Measurements from ENCODE around the gene IFI44L. TPM values are rescaled to one million over a fixed set of nuclear protein-coding genes. Genes with fewer than 3 reads are reported as not detected.

The IFI44L gene
- total RNA-seq, 1 experiment from 2014 or later: not detected

DNA sequence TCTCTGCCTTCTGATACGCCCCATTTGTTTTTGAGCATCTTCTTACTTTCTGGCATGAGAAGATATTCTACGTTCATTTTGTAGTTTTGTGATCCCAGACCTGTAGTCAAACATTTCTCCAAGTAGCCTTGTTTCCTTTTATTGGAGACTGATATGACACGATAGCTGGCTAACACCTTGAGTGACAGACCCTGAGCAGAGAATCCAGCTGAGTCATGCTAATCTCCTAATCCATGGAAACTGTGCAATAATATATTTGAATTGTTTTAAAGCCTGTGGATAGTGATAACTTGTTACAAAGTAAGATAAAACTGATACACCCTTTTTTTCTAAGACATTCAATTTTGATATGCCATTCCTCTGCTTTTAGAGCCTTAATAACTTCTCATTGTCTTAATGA, 1.2 kb upstream of the IFI44L start:
- Histone ChIP-seq H3K36me3 (replicated peaks; ENCODE audit: control insufficient read depth, insufficient read depth, low read length) (no peaks in the 10 kb centered on the region), H3K27me3 (ENCODE audit: control insufficient read depth, insufficient read depth, low read length) (no peaks in the 10 kb centered on the region; the same call in 1 of the 2 replicates), H3K4me3 (ENCODE audit: insufficient read depth, low read depth, low read length) (no peak overlapping the region)
- DNase-seq: no peak

GRCh38 chr1:78619446-78619802, 824 bp upstream of the IFI44L start:
- Histone ChIP-seq H3K36me3 (replicated peaks; ENCODE audit: control insufficient read depth, insufficient read depth, low read length) (no peaks in the 10 kb centered on the region), H3K4me3 (ENCODE audit: insufficient read depth, low read depth, low read length) (no peak overlapping the region), H3K27me3 (ENCODE audit: control insufficient read depth, insufficient read depth, low read length) (no peaks in the 10 kb centered on the region; the same call in 1 of the 2 replicates)
- no peak for DNase-seq

- H3K36me3 ChIP-seq (replicated peaks; ENCODE audit: control insufficient read depth, insufficient read depth, low read length): no peaks in the 10 kb centered on the region
- no peak for DNase-seq
- H3K27me3 ChIP-seq (ENCODE audit: control insufficient read depth, insufficient read depth, low read length): no peaks in the 10 kb centered on the region
- H3K4me3 ChIP-seq (ENCODE audit: insufficient read depth, low read depth, low read length): no peak overlapping the region
Measured at GRCh38 chr1:78620666-78621065, 418 bp downstream of the IFI44L start.

DNA sequence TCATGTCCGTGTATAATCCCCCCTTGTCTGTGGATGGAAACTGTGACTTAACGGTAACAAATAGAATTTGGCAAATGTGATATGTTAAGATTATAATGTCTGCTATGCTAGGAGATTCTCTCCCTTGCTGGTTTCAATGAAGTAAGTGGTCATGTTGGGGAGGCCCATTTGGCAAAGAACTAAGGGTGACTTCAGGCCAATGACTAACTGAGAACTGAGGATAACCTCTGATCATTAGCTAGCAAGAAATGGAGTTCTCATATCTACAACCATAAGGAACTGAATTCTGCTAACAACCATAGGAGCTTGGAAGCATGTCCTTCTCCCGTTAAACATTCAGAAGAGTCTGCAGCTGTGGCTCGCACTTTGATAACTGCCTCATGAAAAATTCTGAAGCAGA, 2.3 kb downstream of the IFI44L start:
- Histone ChIP-seq H3K27me3 (ENCODE audit: control insufficient read depth, insufficient read depth, low read length) (no peaks in the 10 kb centered on the region), H3K4me3 (ENCODE audit: insufficient read depth, low read depth, low read length) (no peak overlapping the region), H3K36me3 (replicated peaks; ENCODE audit: control insufficient read depth, insufficient read depth, low read length) (no peaks in the 10 kb centered on the region)
- DNase-seq: no peak

DNA sequence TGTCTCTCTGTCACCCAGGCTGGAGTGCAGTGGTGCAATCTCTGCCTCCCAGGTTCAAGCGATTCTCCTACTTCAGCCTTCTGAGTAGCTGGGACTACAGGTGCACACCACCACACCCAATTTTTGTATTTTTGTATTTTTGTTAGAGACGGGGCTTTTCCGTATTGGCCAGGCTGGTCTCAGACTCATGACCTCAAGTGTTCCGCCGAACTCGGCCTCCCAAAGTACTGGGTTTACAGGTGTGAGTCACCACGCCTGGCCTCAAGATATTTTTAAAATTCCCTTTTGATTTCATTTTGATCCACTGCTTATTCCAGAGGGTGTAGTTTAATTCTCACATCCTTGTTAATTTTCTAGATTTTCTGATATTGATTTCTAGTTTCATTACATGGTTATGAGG, 3.8 kb downstream of the IFI44L start:
- DNase-seq: no peak
- no peaks in the 10 kb centered on the region for H3K36me3 ChIP-seq (replicated peaks; ENCODE audit: control insufficient read depth, insufficient read depth, low read length)
- H3K27me3 ChIP-seq (ENCODE audit: control insufficient read depth, insufficient read depth, low read length): no peaks in the 10 kb centered on the region; the same call in 1 of the 2 replicates
- H3K4me3 ChIP-seq (ENCODE audit: insufficient read depth, low read depth, low read length): no peak overlapping the region

DNA sequence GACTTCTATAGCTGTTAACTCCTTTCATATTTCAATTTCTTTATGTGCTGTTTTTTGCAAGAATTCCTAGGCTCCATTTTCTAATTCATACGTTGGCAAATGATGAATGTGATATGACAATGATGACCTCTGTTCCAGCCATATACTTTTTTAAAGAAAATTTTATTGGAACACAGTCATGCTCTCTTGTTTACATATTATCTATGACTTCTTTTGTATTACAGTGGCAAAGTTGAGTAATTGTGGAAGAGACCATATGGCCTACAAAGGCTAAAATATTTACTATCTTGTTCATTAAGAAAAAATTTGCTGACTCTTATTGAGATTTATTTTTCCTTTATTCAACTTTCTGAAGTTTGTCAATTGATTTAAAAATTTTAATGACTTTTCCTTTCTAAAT, 7.1 kb downstream of the IFI44L start:
- no peaks in the 10 kb centered on the region; the same call in 1 of the 2 replicates for H3K27me3 ChIP-seq (ENCODE audit: control insufficient read depth, insufficient read depth, low read length)
- no peak for DNase-seq
- H3K36me3 ChIP-seq (replicated peaks; ENCODE audit: control insufficient read depth, insufficient read depth, low read length): no peaks in the 10 kb centered on the region
- no peak overlapping the region for H3K4me3 ChIP-seq (ENCODE audit: insufficient read depth, low read depth, low read length)

DNA sequence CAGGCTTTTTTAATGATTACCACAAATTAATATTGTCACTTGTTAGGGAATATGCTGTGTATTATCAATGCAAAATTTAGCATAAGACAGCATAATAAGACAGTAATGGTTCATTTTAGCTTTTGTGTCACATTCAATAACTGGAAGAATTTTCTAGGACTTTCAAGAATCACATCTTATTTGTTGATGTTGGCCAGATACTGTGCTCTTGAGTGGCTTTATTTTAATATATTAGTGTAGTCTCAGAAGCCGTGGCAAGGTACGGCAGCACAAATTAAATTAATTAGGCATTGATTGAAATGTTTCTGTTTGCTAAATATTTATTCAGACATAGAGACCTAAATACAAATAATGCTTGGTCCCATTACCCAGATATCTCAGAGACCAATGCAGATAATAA, 10.4 kb downstream of the IFI44L start:
- no peaks in the 10 kb centered on the region for H3K36me3 ChIP-seq (replicated peaks; ENCODE audit: control insufficient read depth, insufficient read depth, low read length)
- DNase-seq: no peak
- no peak overlapping the region for H3K4me3 ChIP-seq (ENCODE audit: insufficient read depth, low read depth, low read length)
- no peaks in the 10 kb centered on the region; the same call in 1 of the 2 replicates for H3K27me3 ChIP-seq (ENCODE audit: control insufficient read depth, insufficient read depth, low read length)

DNA sequence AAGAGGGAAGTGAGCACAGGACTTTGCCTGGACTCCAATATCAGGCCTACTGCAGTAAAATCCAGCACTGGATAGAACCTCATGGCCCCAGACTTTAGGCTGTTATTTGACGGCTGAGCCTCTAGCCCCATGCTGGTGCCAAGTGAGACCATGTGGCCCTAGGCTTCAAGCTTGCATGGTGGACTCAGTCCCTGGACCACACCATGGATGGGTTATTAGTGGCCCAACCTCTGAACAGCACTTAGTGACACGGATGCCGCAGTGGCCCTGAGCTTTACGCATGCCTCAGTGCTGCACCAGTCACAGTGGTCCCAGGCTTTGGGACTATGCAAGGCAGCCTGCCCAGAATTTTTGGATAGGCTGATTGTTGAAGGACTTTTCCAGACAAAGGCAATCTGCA, 13.0 kb downstream of the IFI44L start:
- no peak for DNase-seq
- no peaks in the 10 kb centered on the region; the same call in 1 of the 2 replicates for H3K27me3 ChIP-seq (ENCODE audit: control insufficient read depth, insufficient read depth, low read length)
- no peak overlapping the region for H3K4me3 ChIP-seq (ENCODE audit: insufficient read depth, low read depth, low read length)
- H3K36me3 ChIP-seq (replicated peaks; ENCODE audit: control insufficient read depth, insufficient read depth, low read length): no peaks in the 10 kb centered on the region

DNA sequence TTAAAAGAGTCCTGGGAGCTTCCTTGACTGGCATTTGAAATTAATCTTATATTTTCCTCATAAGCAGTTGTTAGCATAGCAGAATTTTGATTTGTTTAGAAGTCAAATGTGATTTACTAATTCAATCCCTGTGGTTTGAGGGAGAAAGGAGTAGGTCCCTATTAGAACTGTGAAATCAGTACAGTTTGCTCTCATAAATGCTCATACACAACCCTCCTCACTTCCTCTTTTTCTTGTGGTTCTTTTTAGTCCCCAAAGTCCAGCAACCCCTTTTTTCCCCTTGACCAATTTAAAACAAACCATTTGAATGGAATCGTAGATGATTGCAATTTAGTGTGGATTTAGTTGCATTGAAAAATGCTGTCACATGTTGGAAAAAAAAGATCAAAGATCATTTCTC, 20.2 kb downstream of the IFI44L start:
- H3K27me3 ChIP-seq (ENCODE audit: control insufficient read depth, insufficient read depth, low read length): peaks cover 1% of the 10 kb centered on the region; the same call in 1 of the 2 replicates
- no peak for DNase-seq
- H3K4me3 ChIP-seq (ENCODE audit: insufficient read depth, low read depth, low read length): no peak overlapping the region
- H3K36me3 ChIP-seq (replicated peaks; ENCODE audit: control insufficient read depth, insufficient read depth, low read length): no peaks in the 10 kb centered on the region

- Histone ChIP-seq H3K27me3 (ENCODE audit: control insufficient read depth, insufficient read depth, low read length) (peaks cover 1% of the 10 kb centered on the region; the same call in 1 of the 2 replicates), H3K4me3 (ENCODE audit: insufficient read depth, low read depth, low read length) (no peak overlapping the region), H3K36me3 (replicated peaks; ENCODE audit: control insufficient read depth, insufficient read depth, low read length) (no peaks in the 10 kb centered on the region)
- DNase-seq: no peak
Measured at GRCh38 chr1:78641558-78641957, 21.3 kb downstream of the IFI44L start.

DNA sequence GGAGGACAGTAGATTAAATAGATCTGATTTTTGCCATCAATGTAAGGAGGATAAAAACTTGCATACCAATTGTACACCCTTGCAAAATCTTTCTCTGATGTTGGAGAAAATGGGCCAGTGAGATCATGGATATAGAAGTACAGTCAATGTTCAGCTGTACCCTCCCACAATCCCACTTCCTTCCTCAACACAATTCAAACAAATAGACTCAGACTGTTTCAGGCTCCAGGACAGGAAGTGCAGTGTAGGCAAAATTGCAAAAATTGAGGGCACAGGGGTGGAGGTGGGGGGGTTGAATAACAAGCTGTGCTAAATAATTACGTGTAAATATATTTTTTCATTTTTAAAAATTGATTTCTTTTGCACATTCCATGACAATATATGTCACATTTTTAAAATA, 25.5 kb downstream of the IFI44L start:
- no peak for DNase-seq
- H3K27me3 ChIP-seq (ENCODE audit: control insufficient read depth, insufficient read depth, low read length): no peaks in the 10 kb centered on the region; the same call in 1 of the 2 replicates
- no peaks in the 10 kb centered on the region for H3K36me3 ChIP-seq (replicated peaks; ENCODE audit: control insufficient read depth, insufficient read depth, low read length)
- no peak overlapping the region for H3K4me3 ChIP-seq (ENCODE audit: insufficient read depth, low read depth, low read length)

DNA sequence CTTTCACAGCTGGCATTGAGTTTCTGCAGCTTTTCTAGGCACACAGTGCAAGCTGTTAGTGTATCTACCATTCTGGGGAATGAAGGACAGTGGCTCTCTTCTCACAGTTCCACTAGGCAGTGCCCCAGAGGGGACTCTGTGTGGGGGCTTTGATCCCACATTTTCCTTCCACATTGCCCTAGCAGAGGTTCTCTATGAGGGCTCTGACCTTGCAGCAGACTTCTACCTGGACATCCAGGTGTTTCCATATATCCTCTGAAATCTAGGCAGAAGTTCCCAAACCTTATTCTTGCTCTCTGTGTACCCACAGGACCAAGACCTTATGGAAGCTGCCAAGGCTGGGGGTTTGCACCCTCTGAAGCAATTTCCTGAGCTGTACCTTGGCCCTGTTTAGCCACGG, 27.0 kb downstream of the IFI44L start:
- Histone ChIP-seq H3K4me3 (ENCODE audit: insufficient read depth, low read depth, low read length) (no peak overlapping the region), H3K27me3 (ENCODE audit: control insufficient read depth, insufficient read depth, low read length) (no peaks in the 10 kb centered on the region; the same call in 1 of the 2 replicates), H3K36me3 (replicated peaks; ENCODE audit: control insufficient read depth, insufficient read depth, low read length) (no peaks in the 10 kb centered on the region)
- DNase-seq: no peak

- H3K4me3 ChIP-seq (ENCODE audit: insufficient read depth, low read depth, low read length): no peak within 1 kb of the TSS
- DNase-seq: no peak
- no peaks in the 10 kb centered on the region for H3K36me3 ChIP-seq (replicated peaks; ENCODE audit: control insufficient read depth, insufficient read depth, low read length)
- no peaks in the 10 kb centered on the region; the same call in 1 of the 2 replicates for H3K27me3 ChIP-seq (ENCODE audit: control insufficient read depth, insufficient read depth, low read length)
Measured at GRCh38 chr1:78649628-78650027, 29.4 kb downstream of the IFI44L start, which contains the start of gene IFI44. IFI44 (plus strand) TSS chr1:78649831; CDS start chr1:78650196, 365 bp downstream.

GRCh38 chr1:78650114-78650660, 29.9 kb downstream of the IFI44L start:
- no peak for DNase-seq
- H3K4me3 ChIP-seq (ENCODE audit: insufficient read depth, low read depth, low read length): no peak overlapping the region

DNA sequence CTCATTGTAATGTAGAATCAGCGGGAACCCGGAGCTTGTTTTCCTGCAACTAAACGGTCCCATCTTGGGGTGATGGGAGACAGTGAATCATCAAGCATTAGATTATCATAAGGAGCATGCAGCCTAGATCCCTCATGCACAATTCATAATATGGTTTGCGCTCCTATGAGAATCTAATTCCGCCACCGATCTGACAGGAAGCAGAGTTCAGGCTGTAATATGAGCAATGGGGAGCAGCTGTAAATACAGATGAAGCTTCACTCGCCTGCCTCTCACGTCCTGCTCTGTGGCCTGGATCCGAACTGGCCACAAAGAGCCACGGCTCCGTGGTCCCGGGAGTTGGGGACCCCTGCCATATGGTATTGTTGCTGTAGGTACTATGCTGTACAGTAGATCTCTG, 31.0 kb downstream of the IFI44L start:
- no peaks in the 10 kb centered on the region for H3K36me3 ChIP-seq (replicated peaks; ENCODE audit: control insufficient read depth, insufficient read depth, low read length)
- no peak for DNase-seq
- H3K27me3 ChIP-seq (ENCODE audit: control insufficient read depth, insufficient read depth, low read length): peaks cover 2% of the 10 kb centered on the region; the same call in 1 of the 2 replicates
- no peak overlapping the region for H3K4me3 ChIP-seq (ENCODE audit: insufficient read depth, low read depth, low read length)

More at GRCh38 chr1:78650114-78650660, 29.9 kb downstream of the IFI44L start:
- Histone ChIP-seq H3K27me3 (ENCODE audit: control insufficient read depth, insufficient read depth, low read length) (peaks cover 2% of the 10 kb centered on the region; the same call in 1 of the 2 replicates), H3K36me3 (replicated peaks; ENCODE audit: control insufficient read depth, insufficient read depth, low read length) (no peaks in the 10 kb centered on the region)
